Tibial nerve (tissue), 4 donors: ENCODE results near the gene RNF183. TPM values are rescaled to one million over a fixed set of nuclear protein-coding genes. Genes with fewer than 3 reads are reported as not detected.

Source experiments
- DNase-seq, 2 donors: peaks; one replicate each; pipeline ENCODE4 v3.0.0-alpha.2; 2019; ENCODE audit warnings: low spot score in 2 of 2
- H3K27ac ChIP-seq, 4 donors: fragments of 200-600 bp; sonication (generic) in 3 of 4; one replicate each; pipeline ENCODE4 v1.5.1; 2017 to 2019; ENCODE audit warnings: mild to moderate bottlenecking in 1 of 4
- H3K27me3 ChIP-seq, 2 donors: fragments of 200-600 bp; sonication (generic) in 1 of 2; one replicate each; pipeline versions ENCODE4 v1.5.1 to v1.6.0; 2017 to 2019
- H3K36me3 ChIP-seq, 3 donors: fragments of 200-600 bp; sonication (generic); one replicate each; pipeline ENCODE4 v1.5.1; 2018 to 2019
- H3K4me1 ChIP-seq, 4 donors: fragments of 200-600 bp; sonication (generic) in 3 of 4; one replicate each; pipeline ENCODE4 v1.5.1; 2017 to 2019
- H3K4me3 ChIP-seq, 4 donors: fragments of 200-600 bp; sonication (generic) in 3 of 4; one replicate each; pipeline ENCODE4 v1.5.1; 2017 to 2019; ENCODE audit warnings: mild to moderate bottlenecking in 1 of 4, moderate library complexity in 1 of 4
- H3K9me3 ChIP-seq, 4 donors: fragments of 200-600 bp; sonication (generic) in 3 of 4; one replicate each; pipeline ENCODE4 v1.5.1; 2017 to 2019
- EP300 ChIP-seq, 2 donors: sonication (generic); formaldehyde crosslinking; IDR thresholded peaks; one replicate each; pipeline ENCODE4 v1.6.1; 2017; ENCODE audit warnings: antibody characterized with exemption in 2 of 2, mild to moderate bottlenecking in 1 of 2
- POLR2A ChIP-seq, 2 donors: fragments of 450-650 bp; IDR thresholded peaks; one replicate each; pipeline ENCODE4 v1.6.1; 2017; ENCODE audit warnings: antibody characterized with exemption in 2 of 2, mild to moderate bottlenecking in 2 of 2, moderate library complexity in 2 of 2
- WGBS, 2 donors: methylation state at CpG; one replicate each; pipeline ENCODE4 v1.1.5; 2018; 5-methylcytosine and 5-hydroxymethylcytosine counted together
- total RNA-seq, 4 donors: library from RNA; depleted of rRNA; stranded (reverse); fragments of >200 nt; gene quantifications; one replicate each; pipeline ENCODE4 v1.1.0, GENCODE V29; 2016
- TF ChIP-seq, protein P1 (sequence below), 5 experiments: fragments of 200-600 bp in 3 of 5; fragments of 450-650 bp in 2 of 5; sonication (generic) in 3 of 5; IDR thresholded peaks; one replicate each; pipeline ENCODE4 v1.5.1; 2016 to 2019; ENCODE audit warnings: antibody characterized with exemption in 5 of 5, mild to moderate bottlenecking in 3 of 5, moderate library complexity in 2 of 5

RNF183 gene
- total RNA-seq, 4 donors from 2014 or later: 0.20 TPM; not detected in 3

GRCh38 chr9:113311961-113312360 lies 8.8 kb upstream of the RNF183 start:
- no peaks in the 10 kb centered on the region for H3K9me3 ChIP-seq
- H3K36me3 ChIP-seq: peaks cover 0 to 27% (median 0%) of the 10 kb centered on the region in 3 donors
- H3K27me3 ChIP-seq: no peaks in the 10 kb centered on the region
- H3K27ac ChIP-seq: no peak overlapping the region
- TF ChIP-seq EP300 (IDR thresholded peaks at IDR 0.05) (no peak), POLR2A (IDR thresholded peaks at IDR 0.05) (no peak)
- TF ChIP-seq, protein P1, sequence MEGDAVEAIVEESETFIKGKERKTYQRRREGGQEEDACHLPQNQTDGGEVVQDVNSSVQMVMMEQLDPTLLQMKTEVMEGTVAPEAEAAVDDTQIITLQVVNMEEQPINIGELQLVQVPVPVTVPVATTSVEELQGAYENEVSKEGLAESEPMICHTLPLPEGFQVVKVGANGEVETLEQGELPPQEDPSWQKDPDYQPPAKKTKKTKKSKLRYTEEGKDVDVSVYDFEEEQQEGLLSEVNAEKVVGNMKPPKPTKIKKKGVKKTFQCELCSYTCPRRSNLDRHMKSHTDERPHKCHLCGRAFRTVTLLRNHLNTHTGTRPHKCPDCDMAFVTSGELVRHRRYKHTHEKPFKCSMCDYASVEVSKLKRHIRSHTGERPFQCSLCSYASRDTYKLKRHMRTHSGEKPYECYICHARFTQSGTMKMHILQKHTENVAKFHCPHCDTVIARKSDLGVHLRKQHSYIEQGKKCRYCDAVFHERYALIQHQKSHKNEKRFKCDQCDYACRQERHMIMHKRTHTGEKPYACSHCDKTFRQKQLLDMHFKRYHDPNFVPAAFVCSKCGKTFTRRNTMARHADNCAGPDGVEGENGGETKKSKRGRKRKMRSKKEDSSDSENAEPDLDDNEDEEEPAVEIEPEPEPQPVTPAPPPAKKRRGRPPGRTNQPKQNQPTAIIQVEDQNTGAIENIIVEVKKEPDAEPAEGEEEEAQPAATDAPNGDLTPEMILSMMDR (IDR thresholded peaks at IDR 0.05): no peak
- no peak overlapping the region for H3K4me3 ChIP-seq
- no peak for DNase-seq
- WGBS, 2 donors: 78 to 81% methylated on average over 3 of the region's 3 CpGs
- H3K4me1 ChIP-seq: no peaks in the 10 kb centered on the region

GRCh38 chr9:113310538-113310937 lies 7.4 kb upstream of the RNF183 start:
- no peak overlapping the region for H3K27ac ChIP-seq
- TF ChIP-seq EP300 (IDR thresholded peaks at IDR 0.05): no peak
- no peak for TF ChIP-seq POLR2A (IDR thresholded peaks at IDR 0.05)
- TF ChIP-seq, protein P1 (IDR thresholded peaks at IDR 0.05): no peak
- no peak overlapping the region for H3K4me3 ChIP-seq
- no peak for DNase-seq
- no peaks in the 10 kb centered on the region for H3K27me3 ChIP-seq
- no peaks in the 10 kb centered on the region for H3K9me3 ChIP-seq
- 49 to 53% methylated on average over 3 of the region's 3 CpGs for WGBS, 2 donors
- no peaks in the 10 kb centered on the region for H3K4me1 ChIP-seq
- H3K36me3 ChIP-seq: peaks cover 0 to 14% (median 0%) of the 10 kb centered on the region in 3 donors

DNA sequence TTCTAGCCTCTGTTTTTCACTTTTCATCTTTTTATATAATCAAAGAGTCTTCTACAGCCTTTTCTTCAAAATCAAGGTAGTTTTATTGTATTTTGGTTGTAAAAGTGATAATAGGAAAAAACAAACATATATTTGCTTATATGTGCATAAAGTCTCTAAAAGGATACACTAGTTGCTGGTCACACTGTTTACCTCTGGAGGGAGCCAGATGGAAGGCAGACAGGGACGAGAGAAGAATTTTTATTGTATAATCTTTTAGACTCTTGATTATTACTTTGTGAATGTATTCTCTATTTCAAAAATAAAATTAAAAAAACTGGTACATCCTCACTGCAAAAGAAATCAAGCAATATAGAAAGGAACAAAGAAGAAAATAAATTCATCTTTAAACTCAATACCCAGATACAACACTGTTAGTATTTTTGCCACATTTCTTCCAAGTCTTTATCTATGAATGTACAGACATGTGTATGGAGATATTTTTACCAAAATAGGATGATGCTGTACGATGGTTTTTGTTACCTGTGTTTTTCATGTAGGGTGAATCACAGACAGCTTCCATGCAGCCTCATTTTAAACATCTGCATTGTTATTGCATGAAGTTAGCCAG lies 6.1 kb upstream of the RNF183 start:
- Histone ChIP-seq H3K27me3 (no peaks in the 10 kb centered on the region), H3K27ac (no peak overlapping the region), H3K9me3 (no peaks in the 10 kb centered on the region), H3K4me1 (no peaks in the 10 kb centered on the region), H3K4me3 (no peak overlapping the region), H3K36me3 (peaks cover 0 to 2% (median 0%) of the 10 kb centered on the region in 3 donors)
- 6 to 10% methylated on average over 2 of the region's 2 CpGs for WGBS, 2 donors
- TF ChIP-seq EP300 (IDR thresholded peaks at IDR 0.05): no peak
- TF ChIP-seq, protein P1 (IDR thresholded peaks at IDR 0.05): peak; percentile 19 to 56 (median 38)
- DNase-seq: peak in 1 of 2 donors; percentile 19

DNA sequence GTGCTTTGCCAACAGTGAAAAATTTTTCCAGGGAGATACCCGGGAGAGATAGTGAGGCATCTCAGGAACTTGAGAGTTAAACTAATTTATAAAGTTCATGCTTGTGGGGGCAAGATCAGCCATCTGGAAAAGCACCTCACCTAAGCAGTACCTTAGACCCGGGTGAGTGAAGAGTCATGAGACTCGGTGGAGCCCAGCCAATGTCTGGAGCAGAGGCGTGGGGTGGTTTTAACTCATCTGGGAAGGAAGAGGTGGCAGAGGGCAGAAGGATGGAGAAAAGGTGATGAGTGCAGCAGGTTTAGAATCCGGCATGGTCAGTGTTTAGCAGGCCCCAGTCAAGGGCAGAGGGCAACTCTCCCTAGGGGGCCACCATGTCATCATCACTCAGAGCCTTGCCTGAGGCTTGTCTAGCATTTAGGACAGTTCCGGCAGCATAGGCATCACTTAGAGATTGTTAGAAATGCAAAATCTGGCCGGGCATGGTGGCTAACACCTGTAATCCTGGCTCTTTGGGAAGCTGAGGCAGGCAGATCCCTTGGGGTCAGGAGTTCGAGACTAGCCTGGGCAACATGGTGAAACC lies 4.3 kb upstream of the RNF183 start:
- no peaks in the 10 kb centered on the region for H3K27me3 ChIP-seq
- no peaks in the 10 kb centered on the region for H3K4me1 ChIP-seq
- no peaks in the 10 kb centered on the region for H3K9me3 ChIP-seq
- DNase-seq: no peak
- TF ChIP-seq EP300 (IDR thresholded peaks at IDR 0.05): no peak
- TF ChIP-seq, protein P1 (IDR thresholded peaks at IDR 0.05): no peak
- no peak for TF ChIP-seq POLR2A (IDR thresholded peaks at IDR 0.05)
- 51 to 63% methylated on average over 8 of the region's 8 CpGs for WGBS, 2 donors
- no peak overlapping the region for H3K4me3 ChIP-seq
- no peak overlapping the region for H3K27ac ChIP-seq
- no peaks in the 10 kb centered on the region for H3K36me3 ChIP-seq

DNA sequence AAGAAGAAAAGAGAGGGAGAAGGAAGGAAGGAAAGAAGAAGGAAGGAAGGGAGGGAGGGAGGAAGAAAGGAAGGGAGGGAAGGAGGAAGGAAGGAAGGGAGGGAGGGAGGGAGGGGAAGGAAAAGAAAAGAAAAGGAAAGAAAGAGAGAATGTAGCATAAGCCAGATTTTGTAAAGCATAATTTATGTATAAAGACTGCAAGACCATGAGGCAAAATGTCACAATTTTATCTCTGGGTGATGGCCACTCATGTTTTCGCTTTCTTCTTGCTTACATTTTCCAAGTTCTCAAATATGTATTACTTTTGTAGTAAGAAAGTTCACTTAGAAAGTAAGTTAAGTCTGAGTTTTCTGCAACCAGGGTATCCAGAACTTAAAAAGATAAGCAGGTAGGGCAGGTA lies 3.4 kb upstream of the RNF183 start:
- no peak for DNase-seq
- Histone ChIP-seq H3K9me3 (no peaks in the 10 kb centered on the region), H3K4me1 (no peaks in the 10 kb centered on the region), H3K36me3 (no peaks in the 10 kb centered on the region), H3K27ac (no peak overlapping the region), H3K4me3 (no peak overlapping the region), H3K27me3 (no peaks in the 10 kb centered on the region)
- 89 to 94% methylated on average over 1 of the region's 1 CpG for WGBS, 2 donors
- TF ChIP-seq EP300 (IDR thresholded peaks at IDR 0.05): no peak
- no peak for TF ChIP-seq POLR2A (IDR thresholded peaks at IDR 0.05)
- TF ChIP-seq, protein P1 (IDR thresholded peaks at IDR 0.05): no peak
